H9 (cell line): ENCODE measurements around the gene CREBRF. TPM values are rescaled to one million over a fixed set of nuclear protein-coding genes. Genes with fewer than 3 reads are reported as not detected.

ENCODE experiments used
- DNase-seq: peaks from one replicate; pipeline ENCODE4 v3.0.0-alpha.2; 2017
- H2AFZ ChIP-seq: one replicate; pipeline ENCODE4 v1.6.1; 2013; ENCODE audit warnings: mild to moderate bottlenecking, low read length, control low read depth, moderate library complexity
- H2AK5ac ChIP-seq: 2 replicates; pipeline ENCODE4 v1.6.1; 2013; ENCODE audit warnings: low read length, control low read depth, mixed read lengths; ENCODE audit not compliant: insufficient read length
- H2BK120ac ChIP-seq: one replicate; pipeline ENCODE4 v1.6.1; 2013; ENCODE audit warnings: low read depth, mild to moderate bottlenecking, low read length, control low read depth, inconsistent platforms; ENCODE audit not compliant: poor library complexity, severe bottlenecking
- H2BK12ac ChIP-seq: 2 replicates; pipeline ENCODE4 v1.6.1; 2013; ENCODE audit warnings: low read length, control low read depth, mixed read lengths, low read depth; ENCODE audit not compliant: insufficient read length
- H2BK15ac ChIP-seq: 2 replicates; pipeline ENCODE4 v1.6.1; 2013; ENCODE audit warnings: low read depth, low read length, control low read depth
- H2BK20ac ChIP-seq: one replicate; pipeline ENCODE4 v1.6.1; 2013; ENCODE audit warnings: low read depth, mild to moderate bottlenecking, low read length, control low read depth, inconsistent platforms; ENCODE audit not compliant: poor library complexity, severe bottlenecking
- H2BK5ac ChIP-seq: 2 replicates; pipeline ENCODE4 v1.6.1; 2013; ENCODE audit warnings: low read length, control low read depth, mixed read lengths; ENCODE audit not compliant: insufficient read length
- H3K14ac ChIP-seq: 2 replicates; pipeline ENCODE4 v1.6.1; 2013; ENCODE audit warnings: low read length, control low read depth; ENCODE audit not compliant: insufficient read depth
- H3K18ac ChIP-seq: 2 replicates; pipeline ENCODE4 v1.6.1; 2013; ENCODE audit warnings: low read depth, mild to moderate bottlenecking, mixed read lengths, low read length, control low read depth; ENCODE audit not compliant: insufficient read length
- H3K23ac ChIP-seq: 2 replicates; pipeline ENCODE4 v1.6.1; 2013; ENCODE audit warnings: low read length, control low read depth, mixed read lengths, low read depth; ENCODE audit not compliant: insufficient read length
- H3K23me2 ChIP-seq: 2 replicates; pipeline ENCODE4 v1.6.1; 2013; ENCODE audit warnings: low read depth, mild to moderate bottlenecking, mixed read lengths, low read length, control low read depth; ENCODE audit not compliant: insufficient read length, poor library complexity, severe bottlenecking
- H3K27ac ChIP-seq: 2 replicates; pipeline ENCODE4 v1.5.1; 2013; ENCODE audit warnings: low read length, control low read depth, mixed read lengths, low read depth; ENCODE audit not compliant: insufficient read length
- H3K27me3 ChIP-seq: 2 replicates; pipeline ENCODE4 v1.6.1; 2013; ENCODE audit warnings: low read length, control low read depth, inconsistent platforms; ENCODE audit not compliant: insufficient read depth
- H3K4ac ChIP-seq: 2 replicates; pipeline ENCODE4 v1.6.1; 2013; ENCODE audit warnings: low read depth, mild to moderate bottlenecking, control low read depth, inconsistent platforms, low read length, moderate library complexity
- H3K4me1 ChIP-seq: 2 replicates; pipeline ENCODE4 v1.6.1; 2013; ENCODE audit warnings: low read length, control low read depth, inconsistent platforms; ENCODE audit not compliant: insufficient read depth
- H3K4me2 ChIP-seq: 2 replicates; pipeline ENCODE4 v1.6.1; 2013; ENCODE audit warnings: low read length, control low read depth, mixed read lengths; ENCODE audit not compliant: insufficient read length, insufficient read depth
- H3K56ac ChIP-seq: 2 replicates; pipeline ENCODE4 v1.6.1; 2013; ENCODE audit warnings: low read depth, mild to moderate bottlenecking, mixed read lengths, low read length, control low read depth; ENCODE audit not compliant: insufficient read length
- H3K79me1 ChIP-seq: 2 replicates; pipeline ENCODE4 v1.6.1; 2013; ENCODE audit warnings: low read depth, mild to moderate bottlenecking, moderate library complexity, low read length, control low read depth, inconsistent platforms; ENCODE audit not compliant: insufficient read depth, poor library complexity, severe bottlenecking
- H3K79me2 ChIP-seq: 2 replicates; pipeline ENCODE4 v1.6.1; 2013; ENCODE audit warnings: low read length, control low read depth, inconsistent platforms; ENCODE audit not compliant: insufficient read depth
- H3K9ac ChIP-seq: 2 replicates; pipeline ENCODE4 v1.6.1; 2013; ENCODE audit warnings: low read length, control low read depth, mixed read lengths; ENCODE audit not compliant: insufficient read length; ENCODE audit errors: extremely low read depth
- H3K9me3 ChIP-seq: one replicate; pipeline ENCODE4 v1.6.1; 2013; ENCODE audit warnings: low read depth, low read length, inconsistent platforms; ENCODE audit not compliant: control insufficient read depth
- H3T11ph ChIP-seq: one replicate; pipeline ENCODE4 v1.6.1; 2013; ENCODE audit warnings: mild to moderate bottlenecking, low read length, control low read depth, inconsistent platforms
- H4K20me1 ChIP-seq: one replicate; pipeline ENCODE4 v1.6.1; 2013; ENCODE audit not compliant: control insufficient read depth, insufficient read length, insufficient read depth
- H4K5ac ChIP-seq: 2 replicates; pipeline ENCODE4 v1.6.1; 2013; ENCODE audit warnings: low read depth, mild to moderate bottlenecking, mixed read lengths, low read length, control low read depth; ENCODE audit not compliant: insufficient read length
- H4K8ac ChIP-seq: replicated peaks from 2 replicates; pipeline ENCODE4 v1.6.1; 2013; ENCODE audit warnings: low read length, control low read depth, mixed read lengths, low read depth; ENCODE audit not compliant: insufficient read length
- H4K91ac ChIP-seq: 2 replicates; pipeline ENCODE4 v1.6.1; 2013; ENCODE audit warnings: low read depth, mild to moderate bottlenecking, moderate library complexity, mixed read lengths, low read length, control low read depth; ENCODE audit not compliant: insufficient read length
- H3K27ac Mint-ChIP-seq, 3 experiments: 2 replicates in 2 of 3; 3 replicates in 1 of 3; pipeline ENCODE4 v1.8.0; 2020 to 2021; ENCODE audit warnings: mixed read lengths in 3 of 3, mild to moderate bottlenecking in 1 of 3, moderate library complexity in 1 of 3
- H3K27me3 Mint-ChIP-seq: 2 replicates; pipeline ENCODE4 v1.8.0; 2021; ENCODE audit warnings: low read depth, mild to moderate bottlenecking, moderate library complexity, mixed read lengths
- H3K36me3 Mint-ChIP-seq, 3 experiments: 2 replicates in 2 of 3; 3 replicates in 1 of 3; pipeline ENCODE4 v1.8.0; 2020 to 2021; ENCODE audit warnings: low read depth in 3 of 3, mixed read lengths in 3 of 3; ENCODE audit not compliant: insufficient read depth in 1 of 3
- H3K4me1 Mint-ChIP-seq, 2 experiments: 2 replicates each; pipeline ENCODE4 v1.8.0; 2020; ENCODE audit warnings: mixed read lengths in 2 of 2
- H3K4me3 Mint-ChIP-seq, 2 experiments: 2 replicates in 1 of 2; 3 replicates in 1 of 2; pipeline ENCODE4 v1.8.0; 2020 to 2021; ENCODE audit warnings: mild to moderate bottlenecking in 2 of 2, mixed read lengths in 2 of 2, moderate library complexity in 1 of 2
- H3K9me3 Mint-ChIP-seq, 2 experiments: 2 replicates in 1 of 2; 3 replicates in 1 of 2; pipeline ENCODE4 v1.8.0; 2020; ENCODE audit warnings: mild to moderate bottlenecking in 2 of 2, mixed read lengths in 2 of 2, moderate library complexity in 1 of 2
- WGBS: extraction: QIAGEN DNeasy Blood & Tissue Kit; methylation state at CpG from one replicate; pipeline ENCODE4 v1.1.7; 2013; ENCODE audit warnings: missing lambda C conversion rate, low lambda C conversion rate, mixed read lengths; ENCODE audit not compliant: insufficient read length; ENCODE audit errors: extremely low coverage; 5-methylcytosine and 5-hydroxymethylcytosine counted together
- total RNA-seq: library from RNA; stranded (reverse); gene quantifications from 2 replicates; pipeline ENCODE4 v1.2.1, GENCODE V29; 2021
- TF ChIP-seq, protein P1 (sequence below): fragments of 200-600 bp; sonication (generic); conservative IDR thresholded peaks from 3 replicates; pipeline ENCODE4 v1.8.0; 2021; ENCODE audit warnings: antibody characterized with exemption, mild to moderate bottlenecking

CREBRF gene
- total RNA-seq, 1 experiment from 2014 or later, result 2.7 TPM

DNA sequence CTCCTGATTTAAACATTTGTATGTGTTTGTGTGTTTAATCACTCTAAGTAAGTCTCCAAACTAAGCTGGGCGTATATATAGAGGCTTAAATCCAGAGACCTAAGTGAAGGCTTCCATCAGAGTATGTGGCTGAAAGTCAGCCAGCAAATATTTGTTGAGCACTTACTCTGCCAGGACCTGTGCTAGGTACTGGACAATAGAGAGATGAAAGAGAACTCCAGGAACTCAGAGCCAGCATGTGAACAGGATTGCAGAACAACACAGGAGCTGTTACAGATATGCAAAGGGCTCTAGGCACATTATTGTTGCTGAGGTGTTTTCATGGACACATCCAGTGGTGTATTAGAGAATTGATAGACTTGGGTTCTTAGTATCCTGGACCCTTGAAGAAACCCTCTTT lies 83.5 kb downstream of the CREBRF start:
- Histone ChIP-seq H3K14ac (no peak overlapping the region), H2AFZ (no peak overlapping the region), H3K9me3 (no peaks in the 10 kb centered on the region), H3K23me2 (no peaks in the 10 kb centered on the region), H2BK15ac (no peak overlapping the region), H3K27me3 (no peaks in the 10 kb centered on the region), H3K4me1 (peaks cover 12% of the 10 kb centered on the region), H4K91ac (no peak overlapping the region), H3T11ph (no peak overlapping the region), H3K79me1 (no peaks in the 10 kb centered on the region), H4K8ac (no peak overlapping the region), H3K18ac (no peak overlapping the region), H3K23ac (no peak overlapping the region), H3K79me2 (no peaks in the 10 kb centered on the region), H4K5ac (no peak overlapping the region), H3K4me2 (no peak overlapping the region), H3K56ac (no peak overlapping the region), H2BK5ac (no peak overlapping the region), H3K27ac (no peak overlapping the region), H2BK20ac (no peak overlapping the region), H4K20me1 (no peaks in the 10 kb centered on the region), H2AK5ac (no peak overlapping the region), H2BK12ac (no peak overlapping the region), H2BK120ac (no peak overlapping the region), H3K9ac (no peak overlapping the region), H3K4ac (no peak overlapping the region)
- H3K4me3 Mint-ChIP-seq, result no peak overlapping the region; a peak in 1 of 5 replicates
- no peaks in the 10 kb centered on the region for H3K9me3 Mint-ChIP-seq
- H3K36me3 Mint-ChIP-seq, result no peaks in the 10 kb centered on the region; a peak in 1 of 7 replicates
- no peaks in the 10 kb centered on the region for H3K27me3 Mint-ChIP-seq
- H3K4me1 Mint-ChIP-seq, result peaks cover 25 to 28% of the 10 kb centered on the region in 2 experiments
- DNase-seq, result no peak
- WGBS, result no CpG with 5 or more reads among the region's 1 CpG
- TF ChIP-seq, protein P1, sequence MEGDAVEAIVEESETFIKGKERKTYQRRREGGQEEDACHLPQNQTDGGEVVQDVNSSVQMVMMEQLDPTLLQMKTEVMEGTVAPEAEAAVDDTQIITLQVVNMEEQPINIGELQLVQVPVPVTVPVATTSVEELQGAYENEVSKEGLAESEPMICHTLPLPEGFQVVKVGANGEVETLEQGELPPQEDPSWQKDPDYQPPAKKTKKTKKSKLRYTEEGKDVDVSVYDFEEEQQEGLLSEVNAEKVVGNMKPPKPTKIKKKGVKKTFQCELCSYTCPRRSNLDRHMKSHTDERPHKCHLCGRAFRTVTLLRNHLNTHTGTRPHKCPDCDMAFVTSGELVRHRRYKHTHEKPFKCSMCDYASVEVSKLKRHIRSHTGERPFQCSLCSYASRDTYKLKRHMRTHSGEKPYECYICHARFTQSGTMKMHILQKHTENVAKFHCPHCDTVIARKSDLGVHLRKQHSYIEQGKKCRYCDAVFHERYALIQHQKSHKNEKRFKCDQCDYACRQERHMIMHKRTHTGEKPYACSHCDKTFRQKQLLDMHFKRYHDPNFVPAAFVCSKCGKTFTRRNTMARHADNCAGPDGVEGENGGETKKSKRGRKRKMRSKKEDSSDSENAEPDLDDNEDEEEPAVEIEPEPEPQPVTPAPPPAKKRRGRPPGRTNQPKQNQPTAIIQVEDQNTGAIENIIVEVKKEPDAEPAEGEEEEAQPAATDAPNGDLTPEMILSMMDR, result no peak
- H3K27ac Mint-ChIP-seq, result peak overlapping the region in 1 of 3 experiments; percentile 22; a peak in 1 of 7 replicates
